HepG2 (cell line): ENCODE measurements around the gene MPPE1. TPM values are rescaled to one million over a fixed set of nuclear protein-coding genes. Genes with fewer than 3 reads are reported as not detected.

Source experiments
- HDAC6 ChIP-seq: fragments of 200-600 bp; sonication (generic); IDR thresholded peaks from 2 replicates; pipeline ENCODE4 v1.7.0; 2017; ENCODE audit warnings: mild to moderate bottlenecking, antibody characterized with exemption, low read length, low read depth
- LCORL ChIP-seq, 2 experiments: fragments of 450-650 bp in 1 of 2; sonication (generic) in 1 of 2; formaldehyde crosslinking in 1 of 2; IDR thresholded peaks; 2 replicates each; pipeline versions ENCODE4 v1.5.0 to v1.6.1; 2017 to 2020; ENCODE audit warnings: antibody characterized with exemption in 1 of 2, missing genetic modification reagents in 1 of 2
- PRDM10 ChIP-seq: sonication (generic); formaldehyde crosslinking; IDR thresholded peaks from 2 replicates; pipeline ENCODE4 v1.4.0; 2020; ENCODE audit warnings: low read depth, missing genetic modification reagents
- SIN3A ChIP-seq: IDR thresholded peaks from 2 replicates; pipeline ENCODE4 v1.6.1; 2011; ENCODE audit warnings: low read depth, mild to moderate bottlenecking, control low read depth, low read length, borderline replicate concordance
- SIX1 ChIP-seq: sonication (generic); formaldehyde crosslinking; IDR thresholded peaks from 2 replicates; pipeline ENCODE4 v1.4.0; 2020; ENCODE audit warnings: missing genetic modification reagents, borderline replicate concordance
- ZBTB49 ChIP-seq: sonication (generic); formaldehyde crosslinking; IDR thresholded peaks from 2 replicates; pipeline ENCODE4 v1.4.0; 2020; ENCODE audit warnings: missing genetic modification reagents, borderline replicate concordance
- ZFP91 ChIP-seq: sonication (generic); formaldehyde crosslinking; IDR thresholded peaks from 2 replicates; pipeline ENCODE4 v1.9.0; 2022; ENCODE audit warnings: missing genetic modification reagents, mild to moderate bottlenecking, borderline replicate concordance
- ZGPAT ChIP-seq: IDR thresholded peaks from 2 replicates; pipeline ENCODE4 v1.6.1; 2016; ENCODE audit warnings: mild to moderate bottlenecking
- ZNF24 ChIP-seq: fragments of 450-650 bp; IDR thresholded peaks from 2 replicates; pipeline ENCODE4 v1.6.1; 2017; ENCODE audit warnings: antibody characterized with exemption, mild to moderate bottlenecking
- ZNF281 ChIP-seq: sonication (generic); formaldehyde crosslinking; IDR thresholded peaks from 2 replicates; pipeline ENCODE4 v1.4.0; 2020; ENCODE audit warnings: missing genetic modification reagents, borderline replicate concordance
- ZNF441 ChIP-seq: sonication (generic); formaldehyde crosslinking; IDR thresholded peaks from 2 replicates; pipeline ENCODE4 v1.7.0; 2021; ENCODE audit warnings: missing genetic modification reagents, borderline replicate concordance
- ZNF703 ChIP-seq: sonication (generic); formaldehyde crosslinking; IDR thresholded peaks from 2 replicates; pipeline ENCODE4 v1.5.1; 2020; ENCODE audit warnings: missing genetic modification reagents, mild to moderate bottlenecking, moderate library complexity, borderline replicate concordance
- ZNF777 ChIP-seq: sonication (generic); formaldehyde crosslinking; IDR thresholded peaks from 2 replicates; pipeline ENCODE4 v1.4.0; 2020; ENCODE audit warnings: missing genetic modification reagents
- polyA plus RNA-seq, 8 experiments: library from polyadenylated mRNA; depleted of rRNA in 3 of 8; stranded (reverse) in 7 of 8; unstranded in 1 of 8; fragments of >200 nt; fragmentation: Illumina TruSeq in 4 of 8; extraction: Trizol in 4 of 8; gene quantifications; 2 replicates each; pipeline versions ENCODE4 v1.2.1 to v1.2.3, GENCODE V29; 2011 to 2016; ENCODE audit warnings: low read depth in 4 of 8, missing spikeins in 1 of 8, mixed read lengths in 1 of 8; ENCODE audit not compliant: insufficient read depth in 1 of 8
- total RNA-seq, 5 experiments: library from RNA; depleted of rRNA; stranded (reverse); fragments of >200 nt; fragmentation: Illumina TruSeq; extraction: Trizol; gene quantifications; 2 replicates each; pipeline ENCODE4 v1.2.3, GENCODE V29; 2016; ENCODE audit warnings: low read depth in 1 of 5

The MPPE1 gene
- total and polyA plus RNA-seq, 2 of the 13 experiments (the other 11 are each of a cell fraction or from before 2014, with no cell fraction given): 9.6 to 11.9 TPM

GRCh38 chr18:11851146-11851805 lies 56.8 kb downstream of the MPPE1 start, which contains the start of gene CHMP1B (continued):
- TF ChIP-seq SIN3A (peak; percentile 99), ZNF24 (no peak), LCORL (IDR thresholded peaks at IDR 0.05) (no peak), LCORL (CRISPR knock-in tag; IDR thresholded peaks at IDR 0.05) (peak; percentile 54; the same call in 1 of the 2 replicates), ZGPAT (CRISPR knock-in tag) (peak; percentile 91), ZBTB49 (CRISPR knock-in tag) (no peak), ZNF281 (CRISPR knock-in tag) (no peak), ZNF441 (CRISPR knock-in tag) (no peak), ZNF777 (peak; percentile 54; the same call in 1 of the 2 replicates), HDAC6 (no peak), ZFP91 (peak; percentile 68; the same call in 1 of the 2 replicates), ZNF703 (0 out of 2 replicates have a peak, but pooled peaks have one; percentile 57), SIX1 (CRISPR knock-in tag) (no peak; the same call in 1 of the 2 replicates), PRDM10 (CRISPR knock-in tag) (peak; percentile 82; the same call in 1 of the 2 replicates)
